HG03565 (cell line): ENCODE data around the gene PTPN7.
"Not testable (repeated sequence)": the region's sequence is repeated elsewhere in the genome, so short reads cannot be mapped to it uniquely, and the experiment has no call there.

Source experiments
- ATAC-seq: cut with Tn5 transposase; IDR thresholded peaks from one replicate; pipeline ENCODE4 v1.9.1; 2021; ENCODE audit warnings: mild to moderate bottlenecking, moderate library complexity; ENCODE audit not compliant: unreplicated experiment

The PTPN7 gene

GRCh38 chr1:202189918-202190715 is 29.7 kb upstream of the PTPN7 start:
- ATAC-seq, result no peak

DNA sequence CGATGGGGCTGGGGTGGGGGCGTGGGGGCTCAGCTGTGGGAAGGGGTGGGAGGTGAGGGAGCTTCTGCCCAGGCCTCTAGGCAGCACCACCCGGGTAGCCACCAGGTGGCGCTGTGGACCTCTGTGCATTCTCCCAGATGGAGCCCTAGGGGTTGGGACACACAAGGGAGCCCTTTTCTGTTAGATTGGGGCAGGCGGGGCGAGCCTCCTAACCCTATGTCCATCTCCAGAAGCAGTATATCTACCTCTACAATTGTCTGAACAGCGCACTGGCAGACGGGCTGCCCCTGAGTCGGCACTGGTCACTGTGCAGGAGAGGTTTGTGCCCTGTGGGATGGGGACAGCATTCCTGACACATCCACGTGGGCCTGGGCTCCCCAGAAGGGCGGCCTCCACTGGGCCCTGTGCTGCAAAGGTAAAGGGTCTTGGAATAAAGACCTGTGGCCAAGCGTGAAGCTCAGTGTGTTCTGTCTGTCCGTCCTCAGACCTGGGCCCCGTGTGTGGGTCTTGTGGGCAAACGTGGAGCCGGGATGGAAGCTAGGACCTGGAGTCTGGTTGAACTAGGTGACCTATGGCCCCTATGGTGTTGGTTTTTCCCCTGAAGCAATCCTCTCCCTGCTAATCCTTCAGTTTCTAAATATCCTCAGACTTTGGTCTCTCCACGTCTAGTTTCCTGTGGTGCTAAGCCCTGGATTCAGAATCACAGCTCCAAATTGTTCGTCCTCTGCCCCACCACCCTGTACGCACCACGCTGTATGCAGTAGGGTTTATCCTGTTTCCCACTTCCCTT is 28.8 kb upstream of the PTPN7 start:
- ATAC-seq, result no peak

- no peak for ATAC-seq
Observed at GRCh38 chr1:202187697-202188407, 27.4 kb upstream of the PTPN7 start.

DNA sequence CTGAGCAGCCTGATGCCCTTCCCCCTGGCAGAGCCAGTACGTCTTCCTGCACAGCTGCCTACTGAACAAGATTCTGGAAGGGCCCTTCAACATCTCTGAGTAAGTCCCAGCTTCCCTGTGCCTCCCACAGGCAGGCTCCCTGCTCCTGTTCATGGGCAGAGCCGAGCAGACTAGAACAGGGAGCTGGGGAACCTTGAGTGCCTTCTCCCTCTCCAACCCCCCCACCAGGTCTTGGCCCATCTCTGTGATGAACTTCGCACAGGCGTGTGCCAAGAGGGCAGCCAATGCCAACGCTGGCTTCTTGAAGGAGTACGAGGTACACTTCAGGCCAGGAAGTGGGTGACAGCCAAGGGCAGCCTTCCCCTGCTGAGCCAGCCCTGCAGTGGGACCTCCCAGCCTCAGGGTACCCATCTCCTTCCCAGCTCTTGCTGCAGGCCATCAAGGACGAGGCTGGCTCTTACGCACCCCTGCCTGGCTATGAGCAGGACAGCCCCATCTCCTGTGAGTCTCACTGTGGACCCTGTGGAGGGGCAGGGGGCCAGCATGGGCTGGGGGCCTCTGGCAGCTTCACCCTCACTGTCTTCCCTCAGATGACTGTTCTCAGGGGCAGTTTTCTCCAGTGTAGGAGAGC is 26.8 kb upstream of the PTPN7 start:
- no peak for ATAC-seq

DNA sequence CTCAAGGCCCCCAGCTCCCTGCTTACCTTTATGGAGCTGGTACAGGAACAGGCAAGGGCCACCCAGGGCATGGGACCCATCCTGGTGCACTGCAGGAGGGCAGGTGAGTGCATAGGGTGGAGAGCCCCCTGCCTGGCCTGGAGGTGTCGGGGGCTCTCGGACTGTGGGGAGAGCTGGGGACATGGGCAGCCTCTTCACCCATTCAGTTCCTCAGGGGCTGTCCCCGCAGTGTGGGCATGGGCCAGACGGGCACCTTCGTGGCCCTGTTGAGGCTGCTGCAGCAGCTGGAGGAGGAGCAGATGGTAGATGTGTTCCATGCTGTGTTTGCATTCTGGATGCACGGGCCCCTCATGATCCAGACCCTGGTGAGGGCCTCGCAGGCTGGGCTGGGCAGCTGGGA is 25.9 kb upstream of the PTPN7 start:
- ATAC-seq, result no peak

DNA sequence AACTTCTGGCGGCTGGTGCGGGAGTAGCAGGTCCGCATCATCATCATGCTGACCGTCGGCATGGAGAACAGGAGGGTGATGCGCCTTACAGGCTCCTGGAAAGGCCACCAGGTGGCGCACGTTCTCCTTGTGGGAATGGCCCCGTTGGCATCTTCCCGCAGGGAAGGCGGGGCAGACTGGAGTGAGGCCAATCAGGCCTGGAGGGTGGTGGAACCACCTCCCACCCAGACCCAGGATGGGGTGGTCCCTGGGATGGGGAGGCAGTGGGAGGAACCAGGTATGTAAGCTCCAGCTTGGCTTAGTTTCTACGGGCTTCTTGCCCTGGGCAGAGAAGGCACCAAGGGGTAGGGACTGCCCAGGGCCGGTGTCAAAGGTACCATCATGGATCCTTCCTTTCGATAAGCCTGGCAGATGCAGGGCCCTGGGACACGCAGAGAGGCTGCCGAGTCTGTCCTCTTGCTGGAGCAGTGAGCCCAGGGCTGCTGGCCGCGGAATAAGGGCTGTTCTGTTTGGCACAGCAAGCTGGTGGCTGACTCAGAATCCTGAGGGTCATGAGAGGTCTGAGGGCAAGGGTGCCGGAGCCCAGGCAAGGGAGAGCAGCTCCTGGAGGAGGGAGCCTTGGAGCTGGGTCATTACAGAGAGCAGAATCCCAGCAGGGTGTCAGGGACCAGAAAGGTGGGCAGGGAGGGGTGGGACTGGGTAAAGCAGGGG is 24.5 kb upstream of the PTPN7 start:
- no peak for ATAC-seq

GRCh38 chr1:202182040-202182877 is 21.9 kb upstream of the PTPN7 start:
- ATAC-seq, result no peak

- no peak for ATAC-seq
Observed at GRCh38 chr1:202181586-202181985, 21.2 kb upstream of the PTPN7 start.

DNA sequence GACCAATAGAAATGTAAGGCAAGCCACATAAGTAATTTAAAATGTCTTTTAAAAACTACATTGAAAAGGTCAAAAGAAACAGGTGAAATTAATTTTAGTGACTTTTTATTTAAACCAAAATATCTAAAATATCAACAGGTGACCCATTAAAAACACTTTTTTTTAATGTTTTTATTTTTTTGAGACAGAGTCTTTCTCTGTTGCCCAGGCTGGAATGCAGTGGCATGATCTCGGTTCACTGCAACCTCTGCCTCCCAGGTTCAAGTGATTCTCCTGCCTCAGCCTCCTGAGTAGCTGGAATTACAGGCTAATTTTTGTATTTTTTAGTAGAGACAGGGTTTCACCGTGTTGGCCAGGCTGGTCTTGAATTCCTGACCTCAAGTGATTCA is 20.3 kb upstream of the PTPN7 start:
- ATAC-seq, result not testable (repeated sequence)

GRCh38 chr1:202179828-202180750 is 19.7 kb upstream of the PTPN7 start:
- ATAC-seq, result no peak

- no peak for ATAC-seq
Observed at GRCh38 chr1:202176949-202177927, 16.8 kb upstream of the PTPN7 start.

DNA sequence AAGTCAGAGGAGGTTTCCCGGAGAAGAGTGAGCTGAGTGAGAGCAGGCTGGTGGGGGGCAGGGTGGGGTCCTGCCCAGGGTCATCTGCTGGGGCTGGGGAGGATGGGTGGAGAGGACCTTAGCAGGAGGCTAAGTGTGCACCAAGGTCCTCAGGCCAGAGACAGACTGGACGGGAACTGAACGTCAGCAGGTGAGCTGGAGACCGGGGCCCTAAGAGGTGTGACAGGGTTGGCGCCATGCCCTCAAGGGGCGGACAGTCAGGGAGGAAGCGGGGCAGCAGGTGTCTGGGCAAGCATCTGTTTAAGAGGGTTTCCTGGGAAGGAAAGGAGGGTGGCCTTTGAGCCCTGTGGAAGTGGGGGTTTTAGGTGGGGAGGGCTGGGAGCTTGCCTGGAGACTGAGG is 13.6 kb upstream of the PTPN7 start:
- no peak for ATAC-seq

DNA sequence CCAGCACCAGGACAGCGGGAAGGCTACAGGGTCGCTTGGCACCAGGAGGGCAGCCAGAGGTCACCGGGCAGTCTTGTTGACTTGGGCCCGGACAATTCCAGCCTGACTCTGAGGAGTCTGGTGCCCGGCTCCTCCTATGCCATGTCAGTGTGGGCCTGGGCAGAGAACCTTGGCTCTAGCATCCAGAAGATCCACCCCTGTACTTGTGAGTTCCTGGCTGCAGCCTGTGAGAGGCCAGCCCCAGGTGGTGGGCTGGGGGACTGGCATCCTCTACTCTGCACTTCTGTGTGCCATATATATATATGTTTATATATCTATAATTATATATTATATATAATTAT is 11.6 kb upstream of the PTPN7 start:
- no peak for ATAC-seq

- no peak for ATAC-seq
Observed at GRCh38 chr1:202171292-202172014, 11.1 kb upstream of the PTPN7 start.

DNA sequence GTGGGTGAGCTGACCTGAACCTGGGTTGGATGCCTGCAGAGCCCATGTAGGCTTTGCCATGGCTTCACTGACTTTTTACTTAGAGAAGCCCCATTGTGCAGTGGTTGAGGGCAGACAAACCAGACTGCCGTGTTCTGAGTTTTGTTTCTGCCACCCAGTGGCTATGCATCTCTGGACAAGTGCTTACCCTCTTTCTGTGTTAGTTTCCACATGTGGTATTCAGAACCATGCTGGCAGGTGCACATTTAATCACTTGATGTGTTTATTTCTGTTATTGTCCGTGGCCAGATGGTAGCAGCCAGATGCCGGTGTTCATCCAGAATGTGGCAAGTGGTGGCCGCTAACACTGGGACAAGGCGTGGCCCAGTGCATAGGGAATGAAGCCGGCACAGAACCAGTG is 10.3 kb upstream of the PTPN7 start:
- ATAC-seq, result no peak

GRCh38 chr1:202168861-202169260 is 8.5 kb upstream of the PTPN7 start:
- ATAC-seq, result no peak
